SK-N-MC (cell line): ENCODE measurements around the gene RNF13.

Experiments used
- EZH2 ChIP-seq: fragments of 200-600 bp; sonication (generic); IDR thresholded peaks from one replicate; pipeline ENCODE4 v1.6.1; 2017; ENCODE audit warnings: antibody characterized with exemption
- FOXP2 ChIP-seq: optimal IDR thresholded peaks from 2 replicates; pipeline ENCODE3; 2011; ENCODE audit warnings: mild to moderate bottlenecking, moderate library complexity; ENCODE audit not compliant: insufficient read depth; ENCODE audit errors: extremely low read length, control extremely low read depth
- POLR2AphosphoS5 ChIP-seq: IDR thresholded peaks from 2 replicates; pipeline ENCODE4 v1.6.1; 2012; ENCODE audit warnings: mild to moderate bottlenecking, low read depth, low read length, borderline replicate concordance

DNA sequence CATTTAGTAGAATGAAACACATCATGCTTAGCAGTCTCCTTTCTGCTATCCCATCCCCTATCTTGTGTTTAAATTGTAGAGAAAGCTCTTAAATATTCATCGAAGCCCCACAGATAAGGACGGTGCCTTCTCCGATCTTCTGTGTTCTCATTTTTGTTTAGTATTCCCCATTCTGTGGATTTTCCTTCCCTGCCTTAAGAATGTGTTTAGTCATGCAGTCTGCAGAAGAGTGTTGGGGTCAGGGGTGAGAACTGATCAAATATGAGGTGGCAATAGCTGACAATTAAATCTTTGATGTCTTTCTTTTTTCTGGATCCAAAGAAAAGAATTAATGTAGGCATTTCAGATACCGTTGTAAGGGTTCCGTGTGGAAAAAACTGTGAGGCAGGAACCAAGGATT lies 11.4 kb upstream of the RNF13 start:
- TF ChIP-seq EZH2, result no peak
- TF ChIP-seq POLR2AphosphoS5, result no peak
- no peak for TF ChIP-seq FOXP2
